GM12878 (cell line): ENCODE results near the gene ST7. TPM values are rescaled to one million over a fixed set of nuclear protein-coding genes. Genes with fewer than 3 reads are reported as not detected.

Experiments used
- CREB1 ChIP-seq: IDR thresholded peaks from 2 replicates; pipeline ENCODE4 v1.6.1; 2012; ENCODE audit warnings: low read depth, mild to moderate bottlenecking, inconsistent platforms
- EP300 ChIP-seq, 2 experiments: fragments of 150-350 bp in 1 of 2; IDR thresholded peaks; 2 replicates each; pipeline ENCODE4 v1.6.1; 2011 to 2012; ENCODE audit warnings: low read depth in 2 of 2, low read length in 2 of 2, borderline replicate concordance in 1 of 2, improper control_type of control experiment in 1 of 2, inconsistent platforms in 1 of 2; ENCODE audit not compliant: control insufficient read depth in 1 of 2
- FOXM1 ChIP-seq: IDR thresholded peaks from 2 replicates; pipeline ENCODE4 v1.6.1; 2012; ENCODE audit warnings: low read depth, mild to moderate bottlenecking, inconsistent platforms, low read length, moderate library complexity
- HDGF ChIP-seq: fragments of 450-650 bp; IDR thresholded peaks from 2 replicates; pipeline ENCODE4 v1.6.1; 2016; ENCODE audit warnings: antibody characterized with exemption
- JUNB ChIP-seq: IDR thresholded peaks from 2 replicates; pipeline ENCODE4 v1.6.1; 2016; ENCODE audit warnings: antibody characterized with exemption, mild to moderate bottlenecking
- KAT2A ChIP-seq: conservative IDR thresholded peaks from 2 replicates; pipeline ENCODE4 v1.6.1; 2011; ENCODE audit warnings: low read depth, low read length; ENCODE audit not compliant: control insufficient read depth
- MTA3 ChIP-seq: IDR thresholded peaks from 2 replicates; pipeline ENCODE4 v1.6.1; 2012; ENCODE audit warnings: low read length, inconsistent platforms, borderline replicate concordance
- MYC ChIP-seq: IDR thresholded peaks from 2 replicates; pipeline ENCODE4 v1.6.1; 2011; ENCODE audit warnings: mild to moderate bottlenecking, low read length, moderate library complexity, inconsistent platforms; ENCODE audit not compliant: insufficient read depth, insufficient replicate concordance, insufficient read length, severe bottlenecking
- RCOR1 ChIP-seq: conservative IDR thresholded peaks from 2 replicates; pipeline ENCODE4 v1.6.1; 2012; ENCODE audit warnings: low read depth, low read length, improper control_type of control experiment
- SIN3A ChIP-seq: IDR thresholded peaks from 2 replicates; pipeline ENCODE4 v1.6.1; 2012; ENCODE audit warnings: low read depth, low read length, improper control_type of control experiment
- SMARCA5 ChIP-seq: fragments of 450-650 bp; IDR thresholded peaks from 2 replicates; pipeline ENCODE4 v1.6.1; 2017; ENCODE audit warnings: mild to moderate bottlenecking
- SUPT20H ChIP-seq: IDR thresholded peaks from 2 replicates; pipeline ENCODE4 v1.6.1; 2011; ENCODE audit warnings: low read depth, mild to moderate bottlenecking, low read length, moderate library complexity, borderline replicate concordance; ENCODE audit not compliant: control insufficient read depth
- ZNF24 ChIP-seq: fragments of 450-650 bp; IDR thresholded peaks from 2 replicates; pipeline ENCODE4 v1.6.1; 2017; ENCODE audit warnings: antibody characterized with exemption, mild to moderate bottlenecking
- polyA plus RNA-seq, 11 experiments: library from polyadenylated mRNA; depleted of rRNA in 4 of 11; unstranded in 6 of 11; stranded (reverse) in 5 of 11; fragments of >200 nt; fragmentation: Nextera tagmentation in 4 of 11; fragmentation: Illumina TruSeq in 1 of 11; extraction: Ambion mirVana in 4 of 11; extraction: Trizol in 1 of 11; gene quantifications; 1 replicate in 1 of 11; 2 replicates in 10 of 11; pipeline versions ENCODE4 v1.2.1 to v1.2.3, GENCODE V29; 2011 to 2016; ENCODE audit warnings: inconsistent platforms in 2 of 11, missing spikeins in 2 of 11, low read depth in 1 of 11
- total RNA-seq, 4 experiments: library from RNA; depleted of rRNA in 3 of 4; stranded (reverse); fragments of >200 nt in 3 of 4; fragmentation: Illumina TruSeq in 1 of 4; extraction: Trizol in 1 of 4; gene quantifications; 2 replicates each; pipeline versions ENCODE4 v1.2.1 to v1.2.3, GENCODE V29; 2013 to 2021
- TF ChIP-seq, protein P1 (sequence below): fragments of 450-650 bp; formaldehyde crosslinking; IDR thresholded peaks from 2 replicates; pipeline ENCODE4 v1.5.0; 2022; ENCODE audit warnings: mild to moderate bottlenecking, missing genetic modification characterization
- TF ChIP-seq, protein P2 (sequence below): fragments of 450-650 bp; IDR thresholded peaks from 2 replicates; pipeline ENCODE4 v1.6.1; 2016; ENCODE audit warnings: mild to moderate bottlenecking, moderate library complexity, borderline replicate concordance
- TF ChIP-seq, protein P3 (sequence below): fragments of 450-650 bp; IDR thresholded peaks from 2 replicates; pipeline ENCODE4 v1.6.1; 2018; ENCODE audit warnings: mild to moderate bottlenecking, low read depth, moderate library complexity; ENCODE audit not compliant: partially characterized antibody
- TF ChIP-seq, protein P4 (sequence below): IDR thresholded peaks from 2 replicates; pipeline ENCODE4 v1.6.1; 2012; ENCODE audit warnings: low read depth, low read length, improper control_type of control experiment

ST7 gene
- total and polyA plus RNA-seq, 10 of the 15 experiments (the other 5 are each of a cell fraction or from before 2014, with no cell fraction given): 27.7 to 76.4 (median 53.6) TPM

DNA sequence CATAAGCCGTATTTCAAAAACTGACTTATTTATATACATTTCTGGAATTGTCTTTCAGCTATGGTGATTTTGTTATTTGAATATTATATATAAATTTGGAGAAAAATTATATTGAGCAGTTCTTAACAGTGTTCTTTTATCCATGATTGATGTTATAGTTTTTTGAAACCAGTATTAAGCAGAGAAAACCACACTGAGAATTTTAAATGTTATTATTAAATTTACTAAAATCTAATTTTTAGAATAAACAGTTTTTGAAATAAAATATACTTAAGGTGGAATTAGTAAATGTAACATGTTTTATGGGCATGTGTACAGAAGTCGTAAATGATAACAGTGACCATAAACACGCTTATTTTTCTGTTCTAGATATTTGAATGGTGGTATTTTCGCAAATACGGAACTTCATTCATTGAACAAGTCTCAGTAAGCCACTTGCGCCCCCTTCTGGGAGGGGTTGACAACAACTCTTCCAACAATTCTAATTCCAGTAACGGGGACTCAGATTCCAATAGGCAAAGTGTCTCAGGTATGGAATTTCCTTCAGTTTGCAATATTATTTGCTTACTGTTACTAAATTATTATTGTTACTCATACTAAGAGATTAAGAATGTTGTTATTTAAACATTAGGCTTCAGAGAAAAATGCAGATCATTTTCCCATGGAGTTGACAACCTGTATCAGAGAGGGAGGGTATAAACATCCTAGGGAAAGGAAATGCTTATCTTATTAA lies 166.1 kb downstream of the ST7 start (continued):
- TF ChIP-seq, protein P1, sequence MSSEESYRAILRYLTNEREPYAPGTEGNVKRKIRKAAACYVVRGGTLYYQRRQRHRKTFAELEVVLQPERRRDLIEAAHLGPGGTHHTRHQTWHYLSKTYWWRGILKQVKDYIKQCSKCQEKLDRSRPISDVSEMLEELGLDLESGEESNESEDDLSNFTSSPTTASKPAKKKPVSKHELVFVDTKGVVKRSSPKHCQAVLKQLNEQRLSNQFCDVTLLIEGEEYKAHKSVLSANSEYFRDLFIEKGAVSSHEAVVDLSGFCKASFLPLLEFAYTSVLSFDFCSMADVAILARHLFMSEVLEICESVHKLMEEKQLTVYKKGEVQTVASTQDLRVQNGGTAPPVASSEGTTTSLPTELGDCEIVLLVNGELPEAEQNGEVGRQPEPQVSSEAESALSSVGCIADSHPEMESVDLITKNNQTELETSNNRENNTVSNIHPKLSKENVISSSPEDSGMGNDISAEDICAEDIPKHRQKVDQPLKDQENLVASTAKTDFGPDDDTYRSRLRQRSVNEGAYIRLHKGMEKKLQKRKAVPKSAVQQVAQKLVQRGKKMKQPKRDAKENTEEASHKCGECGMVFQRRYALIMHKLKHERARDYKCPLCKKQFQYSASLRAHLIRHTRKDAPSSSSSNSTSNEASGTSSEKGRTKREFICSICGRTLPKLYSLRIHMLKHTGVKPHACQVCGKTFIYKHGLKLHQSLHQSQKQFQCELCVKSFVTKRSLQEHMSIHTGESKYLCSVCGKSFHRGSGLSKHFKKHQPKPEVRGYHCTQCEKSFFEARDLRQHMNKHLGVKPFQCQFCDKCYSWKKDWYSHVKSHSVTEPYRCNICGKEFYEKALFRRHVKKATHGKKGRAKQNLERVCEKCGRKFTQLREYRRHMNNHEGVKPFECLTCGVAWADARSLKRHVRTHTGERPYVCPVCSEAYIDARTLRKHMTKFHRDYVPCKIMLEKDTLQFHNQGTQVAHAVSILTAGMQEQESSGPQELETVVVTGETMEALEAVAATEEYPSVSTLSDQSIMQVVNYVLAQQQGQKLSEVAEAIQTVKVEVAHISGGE (CRISPR knock-in tag): no peak
- TF ChIP-seq ZNF24: peak; percentile 84
- TF ChIP-seq, protein P2, sequence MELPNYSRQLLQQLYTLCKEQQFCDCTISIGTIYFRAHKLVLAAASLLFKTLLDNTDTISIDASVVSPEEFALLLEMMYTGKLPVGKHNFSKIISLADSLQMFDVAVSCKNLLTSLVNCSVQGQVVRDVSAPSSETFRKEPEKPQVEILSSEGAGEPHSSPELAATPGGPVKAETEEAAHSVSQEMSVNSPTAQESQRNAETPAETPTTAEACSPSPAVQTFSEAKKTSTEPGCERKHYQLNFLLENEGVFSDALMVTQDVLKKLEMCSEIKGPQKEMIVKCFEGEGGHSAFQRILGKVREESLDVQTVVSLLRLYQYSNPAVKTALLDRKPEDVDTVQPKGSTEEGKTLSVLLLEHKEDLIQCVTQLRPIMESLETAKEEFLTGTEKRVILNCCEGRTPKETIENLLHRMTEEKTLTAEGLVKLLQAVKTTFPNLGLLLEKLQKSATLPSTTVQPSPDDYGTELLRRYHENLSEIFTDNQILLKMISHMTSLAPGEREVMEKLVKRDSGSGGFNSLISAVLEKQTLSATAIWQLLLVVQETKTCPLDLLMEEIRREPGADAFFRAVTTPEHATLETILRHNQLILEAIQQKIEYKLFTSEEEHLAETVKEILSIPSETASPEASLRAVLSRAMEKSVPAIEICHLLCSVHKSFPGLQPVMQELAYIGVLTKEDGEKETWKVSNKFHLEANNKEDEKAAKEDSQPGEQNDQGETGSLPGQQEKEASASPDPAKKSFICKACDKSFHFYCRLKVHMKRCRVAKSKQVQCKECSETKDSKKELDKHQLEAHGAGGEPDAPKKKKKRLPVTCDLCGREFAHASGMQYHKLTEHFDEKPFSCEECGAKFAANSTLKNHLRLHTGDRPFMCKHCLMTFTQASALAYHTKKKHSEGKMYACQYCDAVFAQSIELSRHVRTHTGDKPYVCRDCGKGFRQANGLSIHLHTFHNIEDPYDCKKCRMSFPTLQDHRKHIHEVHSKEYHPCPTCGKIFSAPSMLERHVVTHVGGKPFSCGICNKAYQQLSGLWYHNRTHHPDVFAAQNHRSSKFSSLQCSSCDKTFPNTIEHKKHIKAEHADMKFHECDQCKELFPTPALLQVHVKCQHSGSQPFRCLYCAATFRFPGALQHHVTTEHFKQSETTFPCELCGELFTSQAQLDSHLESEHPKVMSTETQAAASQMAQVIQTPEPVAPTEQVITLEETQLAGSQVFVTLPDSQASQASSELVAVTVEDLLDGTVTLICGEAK: no peak; the same call in 1 of the 2 replicates
- no peak for TF ChIP-seq RCOR1
- peak; percentile 50; the same call in 1 of the 2 replicates for TF ChIP-seq FOXM1
- no peak for TF ChIP-seq SUPT20H
- no peak for TF ChIP-seq MTA3
- no peak for TF ChIP-seq HDGF
- TF ChIP-seq, protein P3, sequence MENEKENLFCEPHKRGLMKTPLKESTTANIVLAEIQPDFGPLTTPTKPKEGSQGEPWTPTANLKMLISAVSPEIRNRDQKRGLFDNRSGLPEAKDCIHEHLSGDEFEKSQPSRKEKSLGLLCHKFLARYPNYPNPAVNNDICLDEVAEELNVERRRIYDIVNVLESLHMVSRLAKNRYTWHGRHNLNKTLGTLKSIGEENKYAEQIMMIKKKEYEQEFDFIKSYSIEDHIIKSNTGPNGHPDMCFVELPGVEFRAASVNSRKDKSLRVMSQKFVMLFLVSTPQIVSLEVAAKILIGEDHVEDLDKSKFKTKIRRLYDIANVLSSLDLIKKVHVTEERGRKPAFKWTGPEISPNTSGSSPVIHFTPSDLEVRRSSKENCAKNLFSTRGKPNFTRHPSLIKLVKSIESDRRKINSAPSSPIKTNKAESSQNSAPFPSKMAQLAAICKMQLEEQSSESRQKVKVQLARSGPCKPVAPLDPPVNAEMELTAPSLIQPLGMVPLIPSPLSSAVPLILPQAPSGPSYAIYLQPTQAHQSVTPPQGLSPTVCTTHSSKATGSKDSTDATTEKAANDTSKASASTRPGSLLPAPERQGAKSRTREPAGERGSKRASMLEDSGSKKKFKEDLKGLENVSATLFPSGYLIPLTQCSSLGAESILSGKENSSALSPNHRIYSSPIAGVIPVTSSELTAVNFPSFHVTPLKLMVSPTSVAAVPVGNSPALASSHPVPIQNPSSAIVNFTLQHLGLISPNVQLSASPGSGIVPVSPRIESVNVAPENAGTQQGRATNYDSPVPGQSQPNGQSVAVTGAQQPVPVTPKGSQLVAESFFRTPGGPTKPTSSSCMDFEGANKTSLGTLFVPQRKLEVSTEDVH: peak; percentile 19
- no peak for TF ChIP-seq JUNB
- no peak for TF ChIP-seq EP300 (IDR thresholded peaks at IDR 0.05; ENCODE audit: borderline replicate concordance in 1 of 2, control insufficient read depth in 1 of 2, low read depth in 2 of 2, low read length in 2 of 2)
- TF ChIP-seq SMARCA5: no peak; the same call in 1 of the 2 replicates
- TF ChIP-seq CREB1: no peak
- TF ChIP-seq MYC: no peak
- TF ChIP-seq SIN3A: no peak
- no peak for TF ChIP-seq KAT2A
- TF ChIP-seq, protein P4, sequence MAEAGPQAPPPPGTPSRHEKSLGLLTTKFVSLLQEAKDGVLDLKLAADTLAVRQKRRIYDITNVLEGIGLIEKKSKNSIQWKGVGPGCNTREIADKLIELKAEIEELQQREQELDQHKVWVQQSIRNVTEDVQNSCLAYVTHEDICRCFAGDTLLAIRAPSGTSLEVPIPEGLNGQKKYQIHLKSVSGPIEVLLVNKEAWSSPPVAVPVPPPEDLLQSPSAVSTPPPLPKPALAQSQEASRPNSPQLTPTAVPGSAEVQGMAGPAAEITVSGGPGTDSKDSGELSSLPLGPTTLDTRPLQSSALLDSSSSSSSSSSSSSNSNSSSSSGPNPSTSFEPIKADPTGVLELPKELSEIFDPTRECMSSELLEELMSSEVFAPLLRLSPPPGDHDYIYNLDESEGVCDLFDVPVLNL: no peak
